Ascending aorta (tissue), 2 donors: Measurements from ENCODE around the gene PRLR. TPM values are rescaled to one million over a fixed set of nuclear protein-coding genes. Genes with fewer than 3 reads are reported as not detected.

ENCODE experiments used
- DNase-seq, 2 donors: peaks; one replicate each; pipeline ENCODE4 v3.0.0-alpha.2; 2019; ENCODE audit warnings: low spot score in 2 of 2
- H3K27ac ChIP-seq, 2 donors: fragments of 200-600 bp; sonication (generic); one replicate each; pipeline ENCODE4 v1.5.1; 2016 to 2017; ENCODE audit warnings: mild to moderate bottlenecking in 1 of 2
- H3K27me3 ChIP-seq: fragments of 200-600 bp; sonication (generic); one replicate; pipeline ENCODE4 v1.5.1; 2017
- H3K36me3 ChIP-seq, 2 donors: fragments of 200-600 bp; sonication (generic); one replicate each; pipeline ENCODE4 v1.5.1; 2016
- H3K4me1 ChIP-seq, 2 donors: fragments of 200-600 bp; sonication (generic); one replicate each; pipeline ENCODE4 v1.5.1; 2016 to 2017; ENCODE audit warnings: mild to moderate bottlenecking in 1 of 2
- H3K4me3 ChIP-seq, 2 donors: fragments of 200-600 bp; sonication (generic); one replicate each; pipeline ENCODE4 v1.5.1; 2016 to 2017; ENCODE audit warnings: mild to moderate bottlenecking in 1 of 2
- H3K9me3 ChIP-seq, 2 donors: fragments of 200-600 bp; sonication (generic); one replicate each; pipeline ENCODE4 v1.5.1; 2016
- CTCF ChIP-seq, 3 experiments: fragments of 200-600 bp in 2 of 3; fragments of 450-650 bp in 1 of 3; sonication (generic) in 2 of 3; IDR thresholded peaks; one replicate each; pipeline ENCODE4 v1.5.1; 2016 to 2019; ENCODE audit warnings: antibody characterized with exemption in 3 of 3, mild to moderate bottlenecking in 1 of 3, moderate library complexity in 1 of 3
- intact Hi-C: fragments of 100-400 bp; cut with DNase I; formaldehyde crosslinking; loops from one replicate; pipeline ENCODE4 v1.15.1; 2023
- total RNA-seq: library from RNA; depleted of rRNA; stranded (reverse); fragments of >200 nt; gene quantifications from one replicate; pipeline ENCODE4 v1.1.0, GENCODE V29; 2016

PRLR gene
- total RNA-seq, 1 donor from 2014 or later, result 0.43 TPM

- no peak for DNase-seq
- Histone ChIP-seq H3K9me3 (no peaks in the 10 kb centered on the region), H3K4me3 (no peak overlapping the region), H3K36me3 (no peaks in the 10 kb centered on the region), H3K27ac (no peak overlapping the region), H3K27me3 (no peaks in the 10 kb centered on the region), H3K4me1 (no peaks in the 10 kb centered on the region)
- TF ChIP-seq CTCF (IDR thresholded peaks at IDR 0.05), result no peak
- intact Hi-C loops, result no loop called here
These were observed 71.5 kb downstream of the PRLR start for GRCh38 chr5:35158622-35159369.

- Histone ChIP-seq H3K9me3 (no peaks in the 10 kb centered on the region), H3K36me3 (no peaks in the 10 kb centered on the region), H3K27me3 (no peaks in the 10 kb centered on the region), H3K4me3 (no peak overlapping the region), H3K4me1 (no peaks in the 10 kb centered on the region), H3K27ac (no peak overlapping the region)
- intact Hi-C loops, result no loop called here
- DNase-seq, result no peak
- no peak for TF ChIP-seq CTCF (IDR thresholded peaks at IDR 0.05)
These were observed 72.1 kb downstream of the PRLR start for GRCh38 chr5:35158204-35158603.

- Histone ChIP-seq H3K27me3 (no peaks in the 10 kb centered on the region), H3K4me3 (no peak overlapping the region), H3K4me1 (no peaks in the 10 kb centered on the region), H3K27ac (no peak overlapping the region), H3K9me3 (no peaks in the 10 kb centered on the region), H3K36me3 (no peaks in the 10 kb centered on the region)
- no peak for TF ChIP-seq CTCF (IDR thresholded peaks at IDR 0.05)
- no peak for DNase-seq
- intact Hi-C loops, result no loop called here
These were observed 76.8 kb downstream of the PRLR start for GRCh38 chr5:35153375-35153932.

GRCh38 chr5:35152733-35153132 lies 77.6 kb downstream of the PRLR start:
- Histone ChIP-seq H3K27ac (no peak overlapping the region), H3K27me3 (no peaks in the 10 kb centered on the region), H3K9me3 (no peaks in the 10 kb centered on the region), H3K4me1 (no peaks in the 10 kb centered on the region), H3K4me3 (no peak overlapping the region), H3K36me3 (no peaks in the 10 kb centered on the region)
- no peak for TF ChIP-seq CTCF (IDR thresholded peaks at IDR 0.05)
- intact Hi-C loops, result no loop called here
- no peak for DNase-seq

- no peak for DNase-seq
- no peaks in the 10 kb centered on the region for H3K4me1 ChIP-seq
- H3K27ac ChIP-seq, result no peak overlapping the region
- H3K36me3 ChIP-seq, result no peaks in the 10 kb centered on the region
- no peaks in the 10 kb centered on the region for H3K27me3 ChIP-seq
- TF ChIP-seq CTCF (IDR thresholded peaks at IDR 0.05), result no peak
- H3K4me3 ChIP-seq, result no peak overlapping the region
- H3K9me3 ChIP-seq, result no peaks in the 10 kb centered on the region
- intact Hi-C loops, result no loop called here
These were observed 79.0 kb downstream of the PRLR start for GRCh38 chr5:35151146-35151920.
